B cell (primary cell): ENCODE results near the gene GON4L. TPM values are rescaled to one million over a fixed set of nuclear protein-coding genes. Genes with fewer than 3 reads are reported as not detected.

Experiments used
- ATAC-seq: fragments of 200-7000 bp; cut with Tn5 transposase; one replicate; pipeline ENCODE4 v1.10.0; 2021; ENCODE audit warnings: low read depth, mild to moderate bottlenecking, moderate number of reproducible peaks, moderate library complexity
- CTCF ChIA-PET: fragments of 350-600 bp; sonication (Branson Sonifier 250); formaldehyde crosslinking; loops from one replicate; lab custom pipeline; 2021; ENCODE audit warnings: antibody characterized with exemption, inconsistent platforms; lab: Charles Lee
- POLR2A ChIA-PET: fragments of 350-600 bp; sonication (Branson Sonifier 250); formaldehyde crosslinking; loops from one replicate; lab custom pipeline; 2021; ENCODE audit warnings: antibody characterized with exemption; lab: Charles Lee
- DNase-seq: peaks from one replicate; pipeline ENCODE4 v3.0.0; 2013
- H2AFZ ChIP-seq: 2 replicates; pipeline ENCODE4 v1.6.1; 2012; ENCODE audit warnings: mild to moderate bottlenecking, low read depth, low read length; ENCODE audit not compliant: insufficient read depth, poor library complexity, severe bottlenecking
- H3K27ac ChIP-seq, 2 donors: 1 replicate in 1 of 2; 2 replicates in 1 of 2; pipeline ENCODE4 v1.5.1; 2012 to 2013; ENCODE audit warnings: low read length in 2 of 2, mild to moderate bottlenecking in 2 of 2, moderate library complexity in 1 of 2
- H3K27me3 ChIP-seq, 4 experiments: fragments of 200-600 bp in 1 of 4; sonication (generic) in 1 of 4; replicated peaks in 1 of 4; 1 replicate in 2 of 4; 2 replicates in 2 of 4; pipeline versions ENCODE4 v1.6.1 to v1.7.0; 2013 to 2016; ENCODE audit warnings: low read length in 3 of 4, mild to moderate bottlenecking in 2 of 4, mixed read lengths in 1 of 4, moderate library complexity in 1 of 4; ENCODE audit not compliant: insufficient read depth in 4 of 4, control insufficient read depth in 3 of 4; ENCODE audit errors: control extremely low read depth in 1 of 4
- H3K36me3 ChIP-seq, 2 experiments: replicated peaks in 1 of 2; 1 replicate in 1 of 2; 2 replicates in 1 of 2; pipeline versions ENCODE4 v1.6.1 to v1.7.1; 2013; ENCODE audit warnings: low read length in 1 of 2; ENCODE audit not compliant: insufficient read depth in 2 of 2, control insufficient read depth in 1 of 2; ENCODE audit errors: control extremely low read depth in 1 of 2, extremely low read depth in 1 of 2
- H3K4me1 ChIP-seq, 2 donors: fragments of 200-600 bp in 1 of 2; sonication (generic) in 1 of 2; 1 replicate in 1 of 2; 2 replicates in 1 of 2; pipeline versions ENCODE4 v1.5.1 to v1.6.1; 2013 to 2017; ENCODE audit warnings: low read length in 2 of 2; ENCODE audit not compliant: control insufficient read depth in 2 of 2, insufficient read depth in 2 of 2
- H3K4me2 ChIP-seq: replicated peaks from 2 replicates; pipeline ENCODE3; 2012; ENCODE audit warnings: mild to moderate bottlenecking, low read depth, low read length; ENCODE audit not compliant: poor library complexity, severe bottlenecking
- H3K4me3 ChIP-seq, 5 experiments: fragments of 200-600 bp in 1 of 5; sonication (generic) in 1 of 5; 1 replicate in 3 of 5; 2 replicates in 2 of 5; pipeline versions ENCODE4 v1.5.1 to v1.7.0; 2011 to 2016; ENCODE audit warnings: low read length in 4 of 5, mild to moderate bottlenecking in 4 of 5, low read depth in 2 of 5, control low read depth in 1 of 5, moderate library complexity in 1 of 5; ENCODE audit not compliant: insufficient read depth in 1 of 5; ENCODE audit errors: control extremely low read depth in 1 of 5, extremely low read depth in 1 of 5
- H3K79me2 ChIP-seq: fragments of 200-600 bp; sonication (generic); one replicate; pipeline ENCODE4 v1.6.0; 2016; ENCODE audit warnings: low read length; ENCODE audit not compliant: control insufficient read depth, insufficient read depth
- H3K9ac ChIP-seq: fragments of 200-600 bp; sonication (generic); 2 replicates; pipeline ENCODE4 v1.6.1; 2017; ENCODE audit warnings: mild to moderate bottlenecking, low read length, moderate library complexity
- H3K9me3 ChIP-seq, 3 donors: one replicate each; pipeline versions ENCODE4 v1.6.1 to v1.7.1; 2013; ENCODE audit warnings: low read length in 2 of 3; ENCODE audit not compliant: control insufficient read depth in 2 of 3, insufficient read depth in 1 of 3; ENCODE audit errors: control extremely low read depth in 1 of 3
- H4K20me1 ChIP-seq: 2 replicates; pipeline ENCODE4 v1.6.0; 2012; ENCODE audit warnings: mild to moderate bottlenecking, low read length; ENCODE audit not compliant: insufficient read depth, control insufficient read depth, poor library complexity, severe bottlenecking
- H3K27ac Mint-ChIP-seq: one replicate; pipeline ENCODE4 v1.8.0; 2021; ENCODE audit warnings: mixed read lengths
- H3K27me3 Mint-ChIP-seq: one replicate; pipeline ENCODE4 v1.8.0; 2021; ENCODE audit warnings: mixed read lengths
- H3K4me1 Mint-ChIP-seq: one replicate; pipeline ENCODE4 v1.8.0; 2021; ENCODE audit warnings: mixed read lengths
- H3K4me3 Mint-ChIP-seq: one replicate; pipeline ENCODE4 v1.8.0; 2021; ENCODE audit warnings: mixed read lengths
- H3K9me3 Mint-ChIP-seq: one replicate; pipeline ENCODE4 v1.8.0; 2022; ENCODE audit warnings: mixed read lengths; ENCODE audit not compliant: insufficient read depth
- CTCF ChIP-seq: fragments of 200-600 bp; IDR thresholded peaks from one replicate; pipeline ENCODE4 v1.8.0; 2022; ENCODE audit warnings: antibody characterized with exemption, mild to moderate bottlenecking
- EZH2 ChIP-seq: IDR thresholded peaks from 2 replicates; pipeline ENCODE4 v1.6.1; 2012; ENCODE audit warnings: borderline replicate concordance, low read depth, mild to moderate bottlenecking, moderate library complexity, low read length; ENCODE audit not compliant: insufficient read depth, poor library complexity, severe bottlenecking
- WGBS: methylation state at CpG from one replicate; pipeline ENCODE4 v1.1.5; 2013; ENCODE audit warnings: missing lambda C conversion rate; ENCODE audit not compliant: insufficient coverage; 5-methylcytosine and 5-hydroxymethylcytosine counted together
- intact Hi-C: fragments of 100-400 bp; cut with micrococcal nuclease; formaldehyde crosslinking; loops from one replicate; pipeline ENCODE4 v1.10.0; 2022
- polyA plus RNA-seq: library from polyadenylated mRNA; depleted of rRNA; stranded (reverse); fragments of >200 nt; gene quantifications from 2 replicates; pipeline ENCODE4 v1.2.3, GENCODE V29; 2012
- total RNA-seq, 2 donors: library from RNA; stranded (reverse); fragments of 120-200 nt in 1 of 2; gene quantifications; 1 replicate in 1 of 2; 2 replicates in 1 of 2; pipeline versions ENCODE4 v1.2.3 to v1.2.4, GENCODE V29; 2013 to 2022

Gene GON4L
- total and polyA plus RNA-seq, 2 donors (not counting 1 experiment from before 2014, with no cell fraction given): 54.4 to 127 TPM

GRCh38 chr1:155882235-155882634 is 25.2 kb upstream of the GON4L start:
- ATAC-seq: peak; percentile 39
- ChIA-PET CTCF (interaction anchor here (0.8 kb wide), 1 partner anchor 182 kb away, joined by 3 read pairs; no protein-coding TSS in a partner anchor), POLR2A (no interaction called here)
- peak overlapping the region; percentile 28 for H3K9ac ChIP-seq
- H2AFZ ChIP-seq: no peak overlapping the region
- no peaks in the 10 kb centered on the region for H4K20me1 ChIP-seq
- intact Hi-C loops: no loop called here
- H3K4me3 Mint-ChIP-seq: no peak overlapping the region
- H3K4me2 ChIP-seq: peak overlapping the region; percentile 26
- peak; percentile 36 for DNase-seq
- H3K36me3 ChIP-seq: peaks cover 0 to 4% of the 10 kb centered on the region in 2 experiments
- no peaks in the 10 kb centered on the region for H3K79me2 ChIP-seq
- peak overlapping the region; percentile 0 for H3K27ac Mint-ChIP-seq
- H3K27ac ChIP-seq: no peak overlapping the region
- no peaks in the 10 kb centered on the region for H3K27me3 ChIP-seq
- peaks cover 9% of the 10 kb centered on the region for H3K4me1 Mint-ChIP-seq
- no peaks in the 10 kb centered on the region for H3K9me3 Mint-ChIP-seq
- peaks cover 8% of the 10 kb centered on the region in 2 donors for H3K4me1 ChIP-seq
- H3K9me3 ChIP-seq: no peaks in the 10 kb centered on the region
- no peak overlapping the region for H3K4me3 ChIP-seq
- TF ChIP-seq CTCF: no peak
- TF ChIP-seq EZH2: no peak
- no peaks in the 10 kb centered on the region for H3K27me3 Mint-ChIP-seq

DNA sequence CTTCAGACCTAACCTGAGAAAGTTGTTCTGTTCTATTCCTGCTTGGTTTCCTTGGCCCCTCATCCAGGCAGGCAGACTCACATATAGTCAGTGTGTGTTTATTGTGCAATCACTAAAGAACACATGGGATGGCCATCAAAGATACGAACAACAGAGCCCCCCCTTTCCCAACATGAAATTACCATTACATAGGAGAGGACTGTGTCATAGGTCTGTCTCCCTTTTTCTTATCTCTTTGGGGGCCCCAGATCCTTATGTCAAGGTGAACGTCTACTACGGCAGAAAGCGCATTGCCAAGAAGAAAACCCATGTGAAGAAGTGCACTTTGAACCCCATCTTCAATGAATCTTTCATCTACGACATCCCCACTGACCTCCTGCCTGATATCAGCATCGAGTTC is 23.9 kb upstream of the GON4L start:
- Mint-ChIP-seq H3K4me3 (no peak overlapping the region), H3K4me1 (peaks cover 9% of the 10 kb centered on the region), H3K27ac (no peak overlapping the region), H3K9me3 (no peaks in the 10 kb centered on the region), H3K27me3 (no peaks in the 10 kb centered on the region)
- H4K20me1 ChIP-seq: no peaks in the 10 kb centered on the region
- ChIA-PET POLR2A (no interaction called here), CTCF (no interaction called here)
- no peaks in the 10 kb centered on the region for H3K27me3 ChIP-seq
- TF ChIP-seq EZH2: no peak
- TF ChIP-seq CTCF: no peak
- H3K27ac ChIP-seq: no peak overlapping the region
- no peaks in the 10 kb centered on the region for H3K79me2 ChIP-seq
- H3K9ac ChIP-seq: no peak overlapping the region
- ATAC-seq (no peak), DNase-seq (no peak)
- H3K4me3 ChIP-seq: no peak overlapping the region
- H3K4me2 ChIP-seq: no peak overlapping the region
- intact Hi-C loops: no loop called here
- peaks cover 0 to 4% of the 10 kb centered on the region in 2 experiments for H3K36me3 ChIP-seq
- no peak overlapping the region for H2AFZ ChIP-seq
- no peaks in the 10 kb centered on the region for H3K9me3 ChIP-seq
- peaks cover 8% of the 10 kb centered on the region in 2 donors for H3K4me1 ChIP-seq
- WGBS: 100% methylated on average over 1 of the region's 6 CpGs
